HG03575 (cell line): ENCODE data around the gene UBXN11.
A peak's percentile ranks its signal among the peaks of the same experiment; 100 is the strongest.
"Not testable (repeated sequence)": the region's sequence is repeated elsewhere in the genome, so short reads cannot be mapped to it uniquely, and the experiment has no call there.

ENCODE experiments used
- ATAC-seq: cut with Tn5 transposase; IDR thresholded peaks from one replicate; pipeline ENCODE4 v1.9.1; 2021; ENCODE audit not compliant: unreplicated experiment, insufficient number of reproducible peaks, low FRiP score; ENCODE audit errors: extremely low read depth

UBXN11 gene

GRCh38 chr1:26314501-26314900 lies 8.1 kb upstream of the UBXN11 start:
- no peak for ATAC-seq

GRCh38 chr1:26307966-26308899 lies 1.8 kb upstream of the UBXN11 start:
- ATAC-seq = not testable (repeated sequence)

- no peak for ATAC-seq
These were observed 936 bp upstream of the UBXN11 start for GRCh38 chr1:26307363-26307781.

GRCh38 chr1:26305667-26306289 lies 658 bp downstream of the UBXN11 start:
- peak; percentile 11 for ATAC-seq

GRCh38 chr1:26302733-26303405 lies 3.6 kb downstream of the UBXN11 start:
- ATAC-seq = no peak

- ATAC-seq = no peak
These were observed 5.7 kb downstream of the UBXN11 start for GRCh38 chr1:26300578-26301275.

GRCh38 chr1:26297791-26298124 lies 8.7 kb downstream of the UBXN11 start:
- no peak for ATAC-seq

GRCh38 chr1:26297057-26297790 lies 9.2 kb downstream of the UBXN11 start:
- ATAC-seq = no peak

- no peak for ATAC-seq
These were observed 9.9 kb downstream of the UBXN11 start for GRCh38 chr1:26296340-26297056.

GRCh38 chr1:26295194-26296138 lies 11.0 kb downstream of the UBXN11 start:
- ATAC-seq = no peak

GRCh38 chr1:26293911-26294463 lies 12.4 kb downstream of the UBXN11 start:
- no peak for ATAC-seq

- not testable (repeated sequence) for ATAC-seq
These were observed 13.7 kb downstream of the UBXN11 start for GRCh38 chr1:26292735-26293134.

GRCh38 chr1:26291939-26292338 lies 14.5 kb downstream of the UBXN11 start:
- ATAC-seq = no peak

- ATAC-seq = no peak
These were observed 15.0 kb downstream of the UBXN11 start for GRCh38 chr1:26291433-26291832.

- no peak for ATAC-seq
These were observed 15.6 kb downstream of the UBXN11 start for GRCh38 chr1:26290882-26291261.

GRCh38 chr1:26290122-26290881 lies 16.1 kb downstream of the UBXN11 start:
- no peak for ATAC-seq
